K562 (cell line): ENCODE data around the gene EXOC4. TPM values are rescaled to one million over a fixed set of nuclear protein-coding genes. Genes with fewer than 3 reads are reported as not detected.

Experiments used
- ATAC-seq: fragments of 200-7000 bp; cut with Tn5 transposase; 3 replicates; pipeline ENCODE4 v1.9.1; 2020; ENCODE audit warnings: moderate library complexity
- BruUV-seq: library from RNA; stranded (reverse); fragments of 400-500 nt; replicated peaks from 2 replicates; lab custom pipeline; 2021; lab: Mats Ljungman, UMichigan
- CTCF ChIA-PET: fragments of 300-600 bp; formaldehyde crosslinking; extraction: SDS; loops from one replicate; lab custom pipeline; 2021; ENCODE audit warnings: low intra/inter-chr PET ratio; lab: Yijun Ruan, JAX
- POLR2A ChIA-PET: fragments of 300-600, 350-650 bp; sonication (Branson Sonifier 250); formaldehyde crosslinking; extraction: SDS; loops from one replicate; lab custom pipeline; 2021; ENCODE audit warnings: antibody characterized with exemption, inconsistent platforms; lab: Yijun Ruan, JAX
- DNase-seq, 4 experiments: peaks; one replicate each; pipeline versions ENCODE4 v3.0.0 to v3.0.0-alpha.2; 2011 to 2018; ENCODE audit warnings: low spot score in 3 of 4, mixed read lengths in 3 of 4; ENCODE audit errors: extremely low read depth in 1 of 4
- FAIRE-seq: peaks from 2 replicates; lab custom pipeline; 2011; peaks lifted over from hg19 to GRCh38; lab: Jason Lieb, UNC
- H2AFZ ChIP-seq: 2 replicates; pipeline ENCODE4 v1.6.0; 2011; ENCODE audit warnings: low read depth, low read length, control low read depth, inconsistent platforms
- H3K27ac ChIP-seq: fragments of 200-600 bp; 3 replicates; pipeline ENCODE4 v1.8.0; 2011; ENCODE audit warnings: low read depth, mild to moderate bottlenecking, control low read depth, inconsistent platforms, low read length, moderate library complexity, mixed read lengths; ENCODE audit errors: extremely low read depth
- H3K27me3 ChIP-seq, 2 experiments: fragments of 300-600 bp in 1 of 2; 2 replicates in 1 of 2; 3 replicates in 1 of 2; pipeline versions ENCODE4 v1.6.0 to v1.8.0; 2011; ENCODE audit warnings: inconsistent platforms in 2 of 2, low read length in 2 of 2, mild to moderate bottlenecking in 1 of 2, mixed read lengths in 1 of 2, moderate library complexity in 1 of 2; ENCODE audit not compliant: control insufficient read depth in 2 of 2, insufficient read depth in 2 of 2
- H3K36me3 ChIP-seq: fragments of 300-600 bp; 3 replicates; pipeline ENCODE4 v1.8.0; 2011; ENCODE audit warnings: mild to moderate bottlenecking, low read length, inconsistent platforms; ENCODE audit not compliant: control insufficient read depth, insufficient read depth
- H3K4me1 ChIP-seq, 2 experiments: fragments of 200-600 bp in 1 of 2; replicated peaks in 1 of 2; 2 replicates in 1 of 2; 3 replicates in 1 of 2; pipeline versions ENCODE4 v1.5.1 to v1.8.0; 2011; ENCODE audit warnings: inconsistent platforms in 2 of 2, low read length in 2 of 2, mild to moderate bottlenecking in 1 of 2, mixed read lengths in 1 of 2, moderate library complexity in 1 of 2; ENCODE audit not compliant: control insufficient read depth in 2 of 2, insufficient read depth in 2 of 2
- H3K4me2 ChIP-seq: 2 replicates; pipeline ENCODE4 v1.6.1; 2011; ENCODE audit warnings: low read length, control low read depth, inconsistent platforms, mixed read lengths; ENCODE audit not compliant: insufficient read depth
- H3K4me3 ChIP-seq: fragments of 200-600 bp; sonication (generic), shearing (Covaris generic); 2 replicates; pipeline ENCODE4 v1.5.1; 2016; ENCODE audit warnings: control low read depth, inconsistent platforms
- H3K79me2 ChIP-seq: fragments of 200-600 bp; 3 replicates; pipeline ENCODE4 v1.8.0; 2011; ENCODE audit warnings: low read length, inconsistent platforms; ENCODE audit not compliant: control insufficient read depth, insufficient read depth
- H3K9ac ChIP-seq, 2 experiments: 2 replicates each; pipeline versions ENCODE4 v1.6.0 to v1.6.1; 2011; ENCODE audit warnings: low read depth in 2 of 2, low read length in 2 of 2, control low read depth in 1 of 2, inconsistent platforms in 1 of 2, mild to moderate bottlenecking in 1 of 2, mixed read lengths in 1 of 2; ENCODE audit not compliant: insufficient read depth in 1 of 2
- H3K9me1 ChIP-seq: one replicate; pipeline ENCODE4 v1.6.0; 2011; ENCODE audit warnings: inconsistent platforms, mild to moderate bottlenecking, low read length, moderate library complexity; ENCODE audit not compliant: control insufficient read depth, insufficient read depth
- H3K9me3 ChIP-seq: replicated peaks from 2 replicates; pipeline ENCODE4 v1.5.1; 2011; ENCODE audit warnings: low read depth, low read length, inconsistent platforms; ENCODE audit not compliant: control insufficient read depth, insufficient read depth
- H4K20me1 ChIP-seq: replicated peaks from 2 replicates; pipeline ENCODE4 v1.6.1; 2011; ENCODE audit warnings: low read length, inconsistent platforms, mixed read lengths; ENCODE audit not compliant: control insufficient read depth, insufficient read depth
- ARHGAP35 ChIP-seq: fragments of 450-650 bp; IDR thresholded peaks from 2 replicates; pipeline ENCODE4 v1.6.1; 2018; ENCODE audit not compliant: partially characterized antibody
- CEBPG ChIP-seq, 3 experiments: fragments of 200-800 bp in 1 of 3; sonication (Bioruptor generic) in 1 of 3; sonication (generic) in 1 of 3; formaldehyde crosslinking in 1 of 3; IDR thresholded peaks in 2 of 3; conservative IDR thresholded peaks in 1 of 3; 2 replicates each; pipeline versions ENCODE4 v1.6.1 to v1.8.0; 2016 to 2022; ENCODE audit warnings: missing compliant biosample characterization in 2 of 3, missing genetic modification characterization in 2 of 3, mild to moderate bottlenecking in 1 of 3, missing genetic modification reagents in 1 of 3
- FOSL1 ChIP-seq: fragments of 200-800 bp; sonication (Bioruptor generic); conservative IDR thresholded peaks from 2 replicates; pipeline ENCODE4 v1.6.1; 2016; ENCODE audit warnings: missing genetic modification characterization, missing compliant biosample characterization
- JUN ChIP-seq, 2 experiments: sonication (generic) in 1 of 2; formaldehyde crosslinking in 1 of 2; IDR thresholded peaks; 2 replicates each; pipeline versions ENCODE4 v1.6.1 to v1.8.0; 2012 to 2022; ENCODE audit warnings: borderline replicate concordance in 2 of 2, mild to moderate bottlenecking in 2 of 2, improper control_type of control experiment in 1 of 2, low read depth in 1 of 2, low read length in 1 of 2, missing genetic modification reagents in 1 of 2
- JUND ChIP-seq, 2 experiments: IDR thresholded peaks; 2 replicates in 1 of 2; 3 replicates in 1 of 2; pipeline ENCODE4 v1.6.1; 2011; ENCODE audit warnings: borderline replicate concordance in 2 of 2, low read depth in 2 of 2, low read length in 2 of 2, improper control_type of control experiment in 1 of 2, missing biosample characterization in 1 of 2, missing genetic modification characterization in 1 of 2, missing genetic modification reagents in 1 of 2
- MAFK ChIP-seq: IDR thresholded peaks from 2 replicates; pipeline ENCODE4 v1.6.1; 2011; ENCODE audit warnings: low read length, improper control_type of control experiment
- RFX1 ChIP-seq: fragments of 450-650 bp; IDR thresholded peaks from 2 replicates; pipeline ENCODE4 v1.6.1; 2016; ENCODE audit warnings: mild to moderate bottlenecking, moderate library complexity
- TRIM24 ChIP-seq, 2 experiments: fragments of 450-650 bp; IDR thresholded peaks; 2 replicates each; pipeline ENCODE4 v1.6.1; 2016
- ZNF134 ChIP-seq: fragments of 250-450 bp; sonication (Bioruptor Pico); conservative IDR thresholded peaks from 2 replicates; pipeline ENCODE4 v1.4.0; 2020
- WGBS: fragments of 100-300 bp; shearing (Covaris generic); methylation state at CpG from one replicate; pipeline ENCODE4 v1.1.6; 2016; ENCODE audit warnings: low coverage, mixed read lengths; ENCODE audit not compliant: insufficient coverage; ENCODE audit errors: missing lambda C conversion rate; 5-methylcytosine and 5-hydroxymethylcytosine counted together
- in situ Hi-C: fragments of 300-500 bp; cut with MboI; formaldehyde crosslinking; loops from 4 replicates; pipeline ENCODE4 v1.15.0; 2018; ENCODE audit warnings: inconsistent platforms, mixed read lengths
- intact Hi-C: fragments of 100-400 bp; cut with micrococcal nuclease; formaldehyde crosslinking; loops from 2 replicates; pipeline ENCODE4 v1.14.2; 2022
- polyA plus RNA-seq, 8 experiments: library from polyadenylated mRNA; depleted of rRNA in 4 of 8; stranded (reverse) in 5 of 8; unstranded in 3 of 8; fragments of >200 nt; fragmentation: Nextera tagmentation in 2 of 8; fragmentation: Illumina TruSeq in 1 of 8; extraction: Ambion mirVana in 2 of 8; extraction: Trizol in 1 of 8; gene quantifications; 2 replicates each; pipeline versions ENCODE4 v1.2.1 to v1.2.3, GENCODE V29; 2011 to 2014; ENCODE audit warnings: inconsistent platforms in 1 of 8, missing spikeins in 1 of 8
- total RNA-seq, 7 experiments: library from RNA; depleted of rRNA in 6 of 7; stranded (reverse); fragments of >200 nt in 6 of 7; fragmentation: Illumina TruSeq in 2 of 7; extraction: Trizol in 2 of 7; gene quantifications; 2 replicates each; pipeline versions ENCODE4 v1.2.1 to v1.2.3, GENCODE V29; 2011 to 2021; ENCODE audit warnings: low replicate concordance in 1 of 7
- TF ChIP-seq, protein P1 (sequence below), 2 experiments: fragments of 450-650 bp in 1 of 2; sonication (generic) in 1 of 2; formaldehyde crosslinking in 1 of 2; IDR thresholded peaks in 1 of 2; conservative IDR thresholded peaks in 1 of 2; 2 replicates each; pipeline versions ENCODE4 v1.6.1 to v1.8.1; 2016 to 2023; ENCODE audit warnings: mild to moderate bottlenecking in 2 of 2, moderate library complexity in 2 of 2, inconsistent platforms in 1 of 2, missing genetic modification reagents in 1 of 2
- TF ChIP-seq, protein P2 (sequence below): fragments of 450-650 bp; IDR thresholded peaks from 2 replicates; pipeline ENCODE4 v1.6.1; 2018; ENCODE audit not compliant: partially characterized antibody

Gene EXOC4
- total and polyA plus RNA-seq, 9 of the 15 experiments (the other 6 are each of a cell fraction or from before 2014, with no cell fraction given), result 18.5 to 73.1 (median 46.6) TPM

DNA sequence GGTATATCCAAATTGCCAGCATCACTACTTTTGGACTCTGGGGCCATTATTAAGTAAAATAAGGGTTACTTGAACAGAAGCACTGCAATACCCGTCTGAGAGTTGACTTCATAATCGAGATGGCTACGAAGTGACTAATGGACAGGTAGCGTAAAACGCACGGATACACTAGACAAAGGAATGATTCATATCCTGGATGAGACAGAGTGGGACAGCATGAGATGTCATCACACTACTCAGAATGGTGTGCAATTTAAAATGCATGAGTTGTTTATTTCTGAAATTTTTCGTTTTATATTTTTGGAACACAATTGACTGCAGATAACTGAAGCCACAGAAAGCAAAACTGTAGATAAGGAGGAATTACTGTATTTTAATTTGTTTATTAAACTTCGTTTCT lies 452.7 kb downstream of the EXOC4 start:
- Histone ChIP-seq H3K4me1 (no peaks in the 10 kb centered on the region), H3K36me3 (no peaks in the 10 kb centered on the region), H3K4me2 (no peak overlapping the region), H3K9me1 (no peaks in the 10 kb centered on the region), H3K9me3 (no peaks in the 10 kb centered on the region), H3K27ac (no peak overlapping the region), H2AFZ (no peak overlapping the region), H3K27me3 (no peaks in the 10 kb centered on the region), H3K9ac (no peak overlapping the region), H4K20me1 (no peaks in the 10 kb centered on the region; the same call in 1 of the 2 replicates), H3K79me2 (no peaks in the 10 kb centered on the region), H3K4me3 (no peak overlapping the region)
- FAIRE-seq (no peak), ATAC-seq (no peak), DNase-seq (no peak)
- 27% methylated on average over 8 of the region's 8 CpGs for WGBS
- intact Hi-C loops, result no loop called here
- no TSS peak for BruUV-seq
- TF ChIP-seq RFX1 (no peak), CEBPG (CRISPR knock-in tag; IDR thresholded peaks at IDR 0.05) (no peak), CEBPG (tag; conservative IDR thresholded peaks at IDR 0.05 in 1 of 2, IDR thresholded peaks at IDR 0.05 in 1 of 2) (peak in 1 of 2 experiments; percentile 74; a peak in 2 of 4 replicates), JUND (IDR thresholded peaks at IDR 0.05; ENCODE audit: borderline replicate concordance, low read depth, low read length) (peak; percentile 25; the same call in 1 of the 2 replicates), JUND (tag; IDR thresholded peaks at IDR 0.05; ENCODE audit: borderline replicate concordance, low read depth, low read length) (no peak), ARHGAP35 (no peak), MAFK (no peak), ZNF134 (CRISPR knock-in tag) (no peak), TRIM24 (IDR thresholded peaks at IDR 0.05) (peak in 1 of 2 experiments; percentile 27; a peak in 1 of 4 replicates), JUN (IDR thresholded peaks at IDR 0.05; ENCODE audit: borderline replicate concordance, low read depth, low read length) (peak; percentile 57; the same call in 1 of the 2 replicates), JUN (CRISPR knock-in tag; IDR thresholded peaks at IDR 0.05; ENCODE audit: borderline replicate concordance) (no peak), FOSL1 (tag) (peak; percentile 69)
- TF ChIP-seq, protein P1, sequence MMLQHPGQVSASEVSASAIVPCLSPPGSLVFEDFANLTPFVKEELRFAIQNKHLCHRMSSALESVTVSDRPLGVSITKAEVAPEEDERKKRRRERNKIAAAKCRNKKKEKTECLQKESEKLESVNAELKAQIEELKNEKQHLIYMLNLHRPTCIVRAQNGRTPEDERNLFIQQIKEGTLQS (IDR thresholded peaks at IDR 0.05), result peak; percentile 79
- TF ChIP-seq, protein P1 (CRISPR knock-in tag; conservative IDR thresholded peaks at IDR 0.05), result no peak
- TF ChIP-seq, protein P2, sequence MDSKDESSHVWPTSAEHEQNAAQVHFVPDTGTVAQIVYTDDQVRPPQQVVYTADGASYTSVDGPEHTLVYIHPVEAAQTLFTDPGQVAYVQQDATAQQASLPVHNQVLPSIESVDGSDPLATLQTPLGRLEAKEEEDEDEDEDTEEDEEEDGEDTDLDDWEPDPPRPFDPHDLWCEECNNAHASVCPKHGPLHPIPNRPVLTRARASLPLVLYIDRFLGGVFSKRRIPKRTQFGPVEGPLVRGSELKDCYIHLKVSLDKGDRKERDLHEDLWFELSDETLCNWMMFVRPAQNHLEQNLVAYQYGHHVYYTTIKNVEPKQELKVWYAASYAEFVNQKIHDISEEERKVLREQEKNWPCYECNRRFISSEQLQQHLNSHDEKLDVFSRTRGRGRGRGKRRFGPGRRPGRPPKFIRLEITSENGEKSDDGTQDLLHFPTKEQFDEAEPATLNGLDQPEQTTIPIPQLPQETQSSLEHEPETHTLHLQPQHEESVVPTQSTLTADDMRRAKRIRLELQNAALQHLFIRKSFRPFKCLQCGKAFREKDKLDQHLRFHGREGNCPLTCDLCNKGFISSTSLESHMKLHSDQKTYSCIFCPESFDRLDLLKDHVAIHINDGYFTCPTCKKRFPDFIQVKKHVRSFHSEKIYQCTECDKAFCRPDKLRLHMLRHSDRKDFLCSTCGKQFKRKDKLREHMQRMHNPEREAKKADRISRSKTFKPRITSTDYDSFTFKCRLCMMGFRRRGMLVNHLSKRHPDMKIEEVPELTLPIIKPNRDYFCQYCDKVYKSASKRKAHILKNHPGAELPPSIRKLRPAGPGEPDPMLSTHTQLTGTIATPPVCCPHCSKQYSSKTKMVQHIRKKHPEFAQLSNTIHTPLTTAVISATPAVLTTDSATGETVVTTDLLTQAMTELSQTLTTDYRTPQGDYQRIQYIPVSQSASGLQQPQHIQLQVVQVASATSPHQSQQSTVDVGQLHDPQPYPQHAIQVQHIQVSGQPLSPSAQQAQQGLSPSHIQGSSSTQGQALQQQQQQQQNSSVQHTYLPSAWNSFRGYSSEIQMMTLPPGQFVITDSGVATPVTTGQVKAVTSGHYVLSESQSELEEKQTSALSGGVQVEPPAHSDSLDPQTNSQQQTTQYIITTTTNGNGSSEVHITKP, result no peak
- in situ Hi-C loops, result no loop called here
- POLR2A ChIA-PET, result no interaction called here
- CTCF ChIA-PET, result no interaction called here
